Measurements from ENCODE around the gene ICAM4.

DNA sequence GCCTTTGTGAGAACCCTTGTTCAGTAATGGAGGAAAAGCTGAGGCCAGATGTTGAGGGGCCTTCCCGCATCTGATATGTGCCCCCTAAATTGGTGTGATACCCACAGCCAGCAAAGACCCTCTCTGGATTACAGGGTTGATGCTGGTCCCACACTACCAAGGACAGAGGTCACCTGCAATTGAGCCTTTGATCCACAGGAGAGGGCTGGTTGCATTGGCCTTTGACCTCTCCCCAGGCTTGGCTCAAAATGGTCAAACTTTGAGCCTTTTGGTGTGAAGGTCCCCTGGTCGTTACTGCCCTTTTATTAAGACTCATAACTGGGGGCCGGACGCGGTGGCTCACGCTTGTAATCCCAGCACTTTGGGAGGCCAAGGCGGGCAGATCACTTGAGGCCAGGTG lies 43.1 kb upstream of the ICAM4 start:
- TF ChIP-seq, protein P1, sequence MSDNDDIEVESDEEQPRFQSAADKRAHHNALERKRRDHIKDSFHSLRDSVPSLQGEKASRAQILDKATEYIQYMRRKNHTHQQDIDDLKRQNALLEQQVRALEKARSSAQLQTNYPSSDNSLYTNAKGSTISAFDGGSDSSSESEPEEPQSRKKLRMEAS (IDR thresholded peaks at IDR 0.05), result no peak
- no peak for TF ChIP-seq EP300 (IDR thresholded peaks at IDR 0.05; ENCODE audit: borderline replicate concordance)
- no peak for TF ChIP-seq RAD21 (IDR thresholded peaks at IDR 0.05; ENCODE audit: low read depth)
- no peak for TF ChIP-seq TEAD4 (IDR thresholded peaks at IDR 0.05)
- TF ChIP-seq, protein P2, sequence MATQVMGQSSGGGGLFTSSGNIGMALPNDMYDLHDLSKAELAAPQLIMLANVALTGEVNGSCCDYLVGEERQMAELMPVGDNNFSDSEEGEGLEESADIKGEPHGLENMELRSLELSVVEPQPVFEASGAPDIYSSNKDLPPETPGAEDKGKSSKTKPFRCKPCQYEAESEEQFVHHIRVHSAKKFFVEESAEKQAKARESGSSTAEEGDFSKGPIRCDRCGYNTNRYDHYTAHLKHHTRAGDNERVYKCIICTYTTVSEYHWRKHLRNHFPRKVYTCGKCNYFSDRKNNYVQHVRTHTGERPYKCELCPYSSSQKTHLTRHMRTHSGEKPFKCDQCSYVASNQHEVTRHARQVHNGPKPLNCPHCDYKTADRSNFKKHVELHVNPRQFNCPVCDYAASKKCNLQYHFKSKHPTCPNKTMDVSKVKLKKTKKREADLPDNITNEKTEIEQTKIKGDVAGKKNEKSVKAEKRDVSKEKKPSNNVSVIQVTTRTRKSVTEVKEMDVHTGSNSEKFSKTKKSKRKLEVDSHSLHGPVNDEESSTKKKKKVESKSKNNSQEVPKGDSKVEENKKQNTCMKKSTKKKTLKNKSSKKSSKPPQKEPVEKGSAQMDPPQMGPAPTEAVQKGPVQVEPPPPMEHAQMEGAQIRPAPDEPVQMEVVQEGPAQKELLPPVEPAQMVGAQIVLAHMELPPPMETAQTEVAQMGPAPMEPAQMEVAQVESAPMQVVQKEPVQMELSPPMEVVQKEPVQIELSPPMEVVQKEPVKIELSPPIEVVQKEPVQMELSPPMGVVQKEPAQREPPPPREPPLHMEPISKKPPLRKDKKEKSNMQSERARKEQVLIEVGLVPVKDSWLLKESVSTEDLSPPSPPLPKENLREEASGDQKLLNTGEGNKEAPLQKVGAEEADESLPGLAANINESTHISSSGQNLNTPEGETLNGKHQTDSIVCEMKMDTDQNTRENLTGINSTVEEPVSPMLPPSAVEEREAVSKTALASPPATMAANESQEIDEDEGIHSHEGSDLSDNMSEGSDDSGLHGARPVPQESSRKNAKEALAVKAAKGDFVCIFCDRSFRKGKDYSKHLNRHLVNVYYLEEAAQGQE (IDR thresholded peaks at IDR 0.05; ENCODE audit: low read depth), result no peak
- TF ChIP-seq TAF1 (IDR thresholded peaks at IDR 0.05; ENCODE audit: low read depth), result no peak
- TF ChIP-seq TCF12 (IDR thresholded peaks at IDR 0.05; ENCODE audit: low read depth), result no peak
- TF ChIP-seq CREB1 (IDR thresholded peaks at IDR 0.05; ENCODE audit: low read depth), result no peak
- TF ChIP-seq CEBPB (IDR thresholded peaks at IDR 0.05), result no peak
- no peak for TF ChIP-seq FOXM1 (IDR thresholded peaks at IDR 0.05; ENCODE audit: borderline replicate concordance, low read depth)
